Measurements from ENCODE around the gene EEF2.
"Not testable (repeated sequence)": the region's sequence is repeated elsewhere in the genome, so short reads cannot be mapped to it uniquely, and the experiment has no call there.

Gene EEF2

GRCh38 chr19:3968556-3969434 is 16.5 kb downstream of the EEF2 start:
- DNase-seq (ENCODE audit: low read depth in 2 of 2), result no peak

GRCh38 chr19:3967983-3968382 is 17.3 kb downstream of the EEF2 start:
- not testable (repeated sequence) for DNase-seq (ENCODE audit: low read depth in 2 of 2)

- DNase-seq (ENCODE audit: low read depth in 2 of 2), result no peak
These were observed 18.9 kb downstream of the EEF2 start for GRCh38 chr19:3966051-3967017.

GRCh38 chr19:3964256-3965194 is 20.7 kb downstream of the EEF2 start:
- no peak for DNase-seq (ENCODE audit: low read depth in 2 of 2)

GRCh38 chr19:3963458-3964255 is 21.6 kb downstream of the EEF2 start:
- DNase-seq (ENCODE audit: low read depth in 2 of 2), result no peak

GRCh38 chr19:3961007-3961406 is 24.3 kb downstream of the EEF2 start:
- no peak for DNase-seq (ENCODE audit: low read depth in 2 of 2)

- DNase-seq (ENCODE audit: low read depth in 2 of 2), result no peak
These were observed 25.5 kb downstream of the EEF2 start for GRCh38 chr19:3959766-3960131.

- no peak for DNase-seq (ENCODE audit: low read depth in 2 of 2)
These were observed 26.2 kb downstream of the EEF2 start for GRCh38 chr19:3958836-3959765.

- DNase-seq (ENCODE audit: low read depth in 2 of 2), result no peak
These were observed 29.6 kb downstream of the EEF2 start for GRCh38 chr19:3955688-3956087.

- DNase-seq (ENCODE audit: low read depth in 2 of 2), result not testable (repeated sequence)
These were observed 30.0 kb downstream of the EEF2 start for GRCh38 chr19:3955276-3955675.

GRCh38 chr19:3954107-3954506 is 31.2 kb downstream of the EEF2 start:
- DNase-seq (ENCODE audit: low read depth in 2 of 2), result no peak

GRCh38 chr19:3952755-3953276 is 32.4 kb downstream of the EEF2 start:
- DNase-seq (ENCODE audit: low read depth in 2 of 2), result not testable (repeated sequence)

- no peak for DNase-seq (ENCODE audit: low read depth in 2 of 2)
These were observed 34.1 kb downstream of the EEF2 start for GRCh38 chr19:3950871-3951861.

GRCh38 chr19:3949997-3950859 is 35.0 kb downstream of the EEF2 start:
- no peak for DNase-seq (ENCODE audit: low read depth in 2 of 2)

GRCh38 chr19:3949294-3949693 is 36.0 kb downstream of the EEF2 start:
- DNase-seq (ENCODE audit: low read depth in 2 of 2), result no peak

GRCh38 chr19:3947316-3947933 is 37.8 kb downstream of the EEF2 start:
- not testable (repeated sequence) for DNase-seq (ENCODE audit: low read depth in 2 of 2)

GRCh38 chr19:3945838-3946237 is 39.4 kb downstream of the EEF2 start:
- no peak for DNase-seq (ENCODE audit: low read depth in 2 of 2)
